Glomerular endothelial cell (primary cell): ENCODE results near the gene GDI1. TPM values are rescaled to one million over a fixed set of nuclear protein-coding genes. Genes with fewer than 3 reads are reported as not detected.

Experiments used
- DNase-seq: peaks from one replicate; pipeline ENCODE4 v3.0.0-alpha.2; 2011; ENCODE audit warnings: low read depth, low spot score; ENCODE audit errors: extremely low read depth
- total RNA-seq: library from RNA; depleted of rRNA; stranded (reverse); fragments of >200 nt; gene quantifications from 2 replicates; pipeline ENCODE4 v1.2.3, GENCODE V29; 2015

The GDI1 gene
- total RNA-seq, 1 donor from 2014 or later = 115 TPM

- no peak for DNase-seq
These were observed 28.2 kb upstream of the GDI1 start for GRCh38 chrX:154408659-154409221.

GRCh38 chrX:154409222-154409871, 27.6 kb upstream of the GDI1 start, which contains the start of gene DNASE1L1:
DNASE1L1 (minus strand) TSS chrX:154409254; CDS start chrX:154405568, 3,686 bp downstream.
- DNase-seq = no peak

- no peak for DNase-seq
These were observed 25.0 kb upstream of the GDI1 start for GRCh38 chrX:154411981-154412340.

- no peak for DNase-seq
These were observed 24.5 kb upstream of the GDI1 start for GRCh38 chrX:154412468-154412867.

- no peak for DNase-seq
These were observed 23.8 kb upstream of the GDI1 start for GRCh38 chrX:154413142-154413541.

GRCh38 chrX:154417157-154417556, 19.8 kb upstream of the GDI1 start:
- DNase-seq = no peak

- DNase-seq = no peak
These were observed 17.8 kb upstream of the GDI1 start for GRCh38 chrX:154419189-154419588.

- no peak for DNase-seq
These were observed 17.1 kb upstream of the GDI1 start for GRCh38 chrX:154419688-154420401.

- DNase-seq = no peak
These were observed 16.6 kb upstream of the GDI1 start for GRCh38 chrX:154420402-154420756.

GRCh38 chrX:154426916-154427770, 9.8 kb upstream of the GDI1 start:
- DNase-seq = no peak

- DNase-seq = peak; percentile 34
These were observed 8.5 kb upstream of the GDI1 start, which contains the start of gene ATP6AP1 for GRCh38 chrX:154428176-154429171. ATP6AP1 (plus strand) TSS chrX:154428677; CDS start chrX:154428693, 16 bp downstream.

- DNase-seq = no peak
These were observed 7.2 kb upstream of the GDI1 start for GRCh38 chrX:154429711-154430110.

GRCh38 chrX:154430479-154430878, 6.5 kb upstream of the GDI1 start:
- DNase-seq = no peak

- DNase-seq = no peak
These were observed 6.0 kb upstream of the GDI1 start for GRCh38 chrX:154430916-154431315.

GRCh38 chrX:154431341-154431740, 5.6 kb upstream of the GDI1 start:
- no peak for DNase-seq

- DNase-seq = no peak
These were observed 4.7 kb upstream of the GDI1 start for GRCh38 chrX:154432210-154432609.

GRCh38 chrX:154433605-154434004, 3.3 kb upstream of the GDI1 start:
- DNase-seq = no peak

- DNase-seq = no peak
These were observed 2.4 kb upstream of the GDI1 start for GRCh38 chrX:154434394-154435168.

GRCh38 chrX:154435171-154435733, 1.7 kb upstream of the GDI1 start:
- no peak for DNase-seq
